Ovary (tissue), 9 donors: ENCODE data around the gene IQSEC3. TPM values are rescaled to one million over a fixed set of nuclear protein-coding genes. Genes with fewer than 3 reads are reported as not detected.

Source experiments
- DNase-seq, 5 donors: peaks; one replicate each; pipeline ENCODE4 v3.0.0-alpha.2; 2019 to 2020
- H3K27ac ChIP-seq, 2 donors: fragments of 200-600 bp; one replicate each; pipeline versions ENCODE4 v1.5.1 to v1.8.0; 2019 to 2022
- H3K27me3 ChIP-seq: fragments of 200-600 bp; one replicate; pipeline ENCODE4 v1.8.0; 2022
- H3K36me3 ChIP-seq: fragments of 200-600 bp; sonication (generic); one replicate; pipeline ENCODE4 v1.5.1; 2019
- H3K4me1 ChIP-seq: one replicate; pipeline ENCODE4 v1.8.1; 2013; ENCODE audit warnings: mild to moderate bottlenecking, moderate library complexity; ENCODE audit not compliant: insufficient read depth
- H3K4me3 ChIP-seq: fragments of 200-600 bp; sonication (generic); one replicate; pipeline ENCODE4 v1.5.1; 2017
- H3K9me3 ChIP-seq, 2 donors: fragments of 200-600 bp in 1 of 2; sonication (generic) in 1 of 2; one replicate each; pipeline versions ENCODE4 v1.5.1 to v1.8.1; 2013 to 2019; ENCODE audit warnings: mild to moderate bottlenecking in 1 of 2, moderate library complexity in 1 of 2
- EP300 ChIP-seq: sonication (generic); formaldehyde crosslinking; IDR thresholded peaks from one replicate; pipeline ENCODE4 v1.6.1; 2017; ENCODE audit warnings: antibody characterized with exemption
- POLR2A ChIP-seq: fragments of 450-650 bp; IDR thresholded peaks from one replicate; pipeline ENCODE4 v1.6.1; 2017; ENCODE audit warnings: antibody characterized with exemption, mild to moderate bottlenecking, moderate library complexity
- WGBS, 3 donors: extraction: QIAGEN DNeasy Blood & Tissue Kit in 1 of 3; methylation state at CpG; one replicate each; pipeline versions ENCODE4 v1.1.5 to v1.1.7; 2013 to 2017; 5-methylcytosine and 5-hydroxymethylcytosine counted together
- intact Hi-C, 4 donors: fragments of 100-400 bp; cut with DNase I; formaldehyde crosslinking; loops; one replicate each; pipeline versions ENCODE4 v1.11.0 to v1.15.1; 2022 to 2023
- polyA plus RNA-seq, 2 donors: library from polyadenylated mRNA; stranded (reverse); fragments of 200-250 nt in 1 of 2; fragments of 350-450 nt in 1 of 2; fragmentation: Illumina TruSeq in 1 of 2; extraction: RNeasy Lipid Tissue Mini Kit (QIAGEN cat#74804) in 1 of 2; gene quantifications; one replicate each; pipeline ENCODE4 v1.2.3, GENCODE V29; 2013 to 2014
- total RNA-seq, 7 donors: library from RNA; depleted of rRNA in 2 of 7; stranded (reverse); fragments of >200 nt in 2 of 7; fragmentation: NEBNext Ultra II Directional in 3 of 7; extraction: Animal tissue kit (Norgen Biotek cat#: 25700) in 3 of 7; gene quantifications; one replicate each; pipeline versions ENCODE4 v1.1.0 to v1.2.4, GENCODE V29; 2016 to 2023
- TF ChIP-seq, protein P1 (sequence below), 3 donors: fragments of 450-650 bp in 2 of 3; fragments of 200-600 bp in 1 of 3; IDR thresholded peaks; one replicate each; pipeline versions ENCODE4 v1.5.1 to v1.8.0; 2016 to 2022; ENCODE audit warnings: antibody characterized with exemption in 3 of 3, mild to moderate bottlenecking in 1 of 3
- donor health status: DM: no; HTN: no; CAD: no; lungs with moderate emphysema.
- donor health status: DM: no; HTN: no; CAD: no.
- donor health status: Bipolar disorder and iron deficiency.
- donor health status: DM: yes; HTN: yes; CAD: no.
- donor health status: DM: no; HTN: no; CAD: no.
- donor health status: DM: yes; HTN: yes; CAD: no.

Gene IQSEC3
- total and polyA plus RNA-seq, 9 donors = 0.88 to 10.0 (median 3.0) TPM

DNA sequence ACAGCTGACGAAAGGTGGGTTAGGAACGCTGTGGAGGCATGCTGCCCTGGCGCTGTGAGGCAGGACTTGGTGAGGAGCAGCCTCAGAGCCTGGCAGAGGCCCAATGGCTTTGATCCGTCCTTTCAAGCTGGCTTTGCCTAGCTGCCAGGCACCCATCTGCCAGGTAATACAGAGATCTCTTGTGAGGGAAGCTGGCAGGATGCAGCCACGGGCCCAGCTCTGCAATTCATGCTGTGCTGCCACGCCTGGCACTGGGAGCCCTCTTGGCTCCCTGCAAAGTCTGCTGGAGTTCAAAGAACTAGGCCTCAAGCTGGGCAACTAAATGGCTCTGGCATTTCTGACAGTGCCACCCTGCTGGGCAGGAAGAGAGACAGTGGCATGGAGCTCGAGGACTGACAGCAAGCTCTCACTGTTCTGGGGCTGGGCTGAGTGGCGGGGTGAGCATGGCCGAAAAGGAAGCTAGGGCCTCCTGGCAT, 18.7 kb downstream of the IQSEC3 start:
- Histone ChIP-seq H3K36me3 (no peaks in the 10 kb centered on the region), H3K27ac (no peak overlapping the region), H3K4me3 (no peak overlapping the region), H3K27me3 (no peaks in the 10 kb centered on the region), H3K4me1 (no peaks in the 10 kb centered on the region), H3K9me3 (no peaks in the 10 kb centered on the region)
- intact Hi-C loops = no loop called here
- WGBS, 3 donors = 82 to 91% (median 85%) methylated on average over 9 of the region's 9 CpGs
- DNase-seq = no peak
- TF ChIP-seq POLR2A (no peak), EP300 (no peak)
- TF ChIP-seq, protein P1, sequence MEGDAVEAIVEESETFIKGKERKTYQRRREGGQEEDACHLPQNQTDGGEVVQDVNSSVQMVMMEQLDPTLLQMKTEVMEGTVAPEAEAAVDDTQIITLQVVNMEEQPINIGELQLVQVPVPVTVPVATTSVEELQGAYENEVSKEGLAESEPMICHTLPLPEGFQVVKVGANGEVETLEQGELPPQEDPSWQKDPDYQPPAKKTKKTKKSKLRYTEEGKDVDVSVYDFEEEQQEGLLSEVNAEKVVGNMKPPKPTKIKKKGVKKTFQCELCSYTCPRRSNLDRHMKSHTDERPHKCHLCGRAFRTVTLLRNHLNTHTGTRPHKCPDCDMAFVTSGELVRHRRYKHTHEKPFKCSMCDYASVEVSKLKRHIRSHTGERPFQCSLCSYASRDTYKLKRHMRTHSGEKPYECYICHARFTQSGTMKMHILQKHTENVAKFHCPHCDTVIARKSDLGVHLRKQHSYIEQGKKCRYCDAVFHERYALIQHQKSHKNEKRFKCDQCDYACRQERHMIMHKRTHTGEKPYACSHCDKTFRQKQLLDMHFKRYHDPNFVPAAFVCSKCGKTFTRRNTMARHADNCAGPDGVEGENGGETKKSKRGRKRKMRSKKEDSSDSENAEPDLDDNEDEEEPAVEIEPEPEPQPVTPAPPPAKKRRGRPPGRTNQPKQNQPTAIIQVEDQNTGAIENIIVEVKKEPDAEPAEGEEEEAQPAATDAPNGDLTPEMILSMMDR (IDR thresholded peaks at IDR 0.05) = no peak

DNA sequence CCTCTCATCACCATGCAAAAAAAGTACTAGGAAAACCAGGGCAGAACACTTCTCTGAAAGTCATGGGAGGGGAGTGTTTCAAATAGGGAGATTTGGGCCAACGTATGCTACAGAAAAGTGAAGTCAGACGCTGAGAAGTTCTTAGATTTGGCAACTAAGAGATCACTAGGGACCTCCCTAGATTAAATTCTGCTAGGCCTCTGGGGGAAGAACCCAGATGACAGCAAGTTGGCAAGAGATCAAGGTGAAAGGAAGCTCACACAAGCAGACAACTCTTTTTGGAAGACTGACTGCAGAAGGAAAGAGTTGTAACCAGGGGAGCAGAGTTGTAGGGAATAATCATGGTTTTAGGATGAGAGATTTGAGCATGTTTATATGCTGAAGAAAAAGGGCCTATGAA, 20.7 kb downstream of the IQSEC3 start:
- DNase-seq = no peak
- peaks cover 0 to 5% of the 10 kb centered on the region in 2 donors for H3K9me3 ChIP-seq
- 9 to 15% (median 9%) methylated on average over 2 of the region's 2 CpGs for WGBS, 3 donors
- no peak overlapping the region for H3K27ac ChIP-seq
- TF ChIP-seq EP300 = no peak
- TF ChIP-seq, protein P1 (IDR thresholded peaks at IDR 0.05) = no peak
- TF ChIP-seq POLR2A = no peak
- no peak overlapping the region for H3K4me3 ChIP-seq
- no peaks in the 10 kb centered on the region for H3K4me1 ChIP-seq
- intact Hi-C loops = no loop called here
- no peaks in the 10 kb centered on the region for H3K27me3 ChIP-seq
- no peaks in the 10 kb centered on the region for H3K36me3 ChIP-seq

DNA sequence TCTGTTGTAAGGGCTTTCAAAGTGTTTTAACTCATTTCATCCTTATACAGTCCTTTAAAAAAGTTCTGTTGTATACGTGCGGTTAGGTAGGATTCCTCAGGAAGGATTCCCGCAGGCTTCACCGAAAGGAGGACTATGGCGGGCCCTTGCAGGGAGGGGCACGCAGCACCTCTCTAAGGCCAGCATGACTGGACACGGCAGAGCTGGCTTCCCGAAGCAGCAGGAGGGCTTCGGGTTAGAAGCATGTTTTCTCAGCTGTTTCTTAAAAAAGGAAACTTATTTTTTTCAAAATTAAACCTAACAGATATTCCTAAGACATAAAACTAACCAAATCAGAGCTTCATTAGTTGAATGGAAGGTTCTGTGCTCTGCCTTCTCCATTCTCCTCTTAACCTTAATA, 21.3 kb downstream of the IQSEC3 start:
- H3K4me3 ChIP-seq = no peak overlapping the region
- no peak overlapping the region for H3K27ac ChIP-seq
- no peaks in the 10 kb centered on the region for H3K27me3 ChIP-seq
- H3K9me3 ChIP-seq = peaks cover 0 to 5% of the 10 kb centered on the region in 2 donors
- DNase-seq = no peak
- no peak for TF ChIP-seq EP300
- TF ChIP-seq, protein P1 (IDR thresholded peaks at IDR 0.05) = no peak
- TF ChIP-seq POLR2A = no peak
- WGBS, 3 donors = 18 to 35% (median 21%) methylated on average over 9 of the region's 9 CpGs
- no peaks in the 10 kb centered on the region for H3K36me3 ChIP-seq
- intact Hi-C loops = no loop called here
- no peaks in the 10 kb centered on the region for H3K4me1 ChIP-seq

DNA sequence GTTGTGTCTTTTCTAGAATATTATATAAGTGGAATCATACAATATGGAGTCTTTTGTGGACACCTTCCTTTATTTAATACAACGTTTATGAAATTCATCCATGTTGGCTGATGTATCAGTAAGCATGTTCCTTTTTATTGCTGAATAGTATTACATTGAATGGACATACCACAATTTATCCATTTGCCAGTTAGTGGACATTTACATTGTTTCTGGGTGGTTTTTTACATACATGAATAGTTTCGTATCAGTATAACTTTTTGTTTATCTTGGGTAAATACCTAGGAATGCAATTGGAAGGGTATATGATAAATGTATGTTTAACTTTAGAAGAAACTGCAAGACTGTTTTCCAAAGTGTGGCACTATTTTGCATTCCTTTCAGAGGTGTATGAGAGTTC, 23.1 kb downstream of the IQSEC3 start:
- no peaks in the 10 kb centered on the region for H3K4me1 ChIP-seq
- H3K27me3 ChIP-seq = no peaks in the 10 kb centered on the region
- 78 to 91% (median 90%) methylated on average over 2 of the region's 2 CpGs for WGBS, 3 donors
- no peak overlapping the region for H3K4me3 ChIP-seq
- TF ChIP-seq EP300 = no peak
- no peak for TF ChIP-seq POLR2A
- TF ChIP-seq, protein P1 (IDR thresholded peaks at IDR 0.05) = no peak
- no peaks in the 10 kb centered on the region for H3K36me3 ChIP-seq
- intact Hi-C loops = no loop called here
- H3K27ac ChIP-seq = no peak overlapping the region
- DNase-seq = no peak
- H3K9me3 ChIP-seq = peaks cover 0 to 5% of the 10 kb centered on the region in 2 donors
